GM10248 (cell line): ENCODE data around the gene CCDC51.
"Not testable (repeated sequence)": the region's sequence is repeated elsewhere in the genome, so short reads cannot be mapped to it uniquely, and the experiment has no call there.

ENCODE experiments used
- CTCF ChIA-PET: fragments of 300-600 bp; sonication (Branson Sonifier 250); formaldehyde crosslinking; extraction: SDS; loops from one replicate; lab custom pipeline; 2021; ENCODE audit warnings: antibody characterized with exemption; lab: Yijun Ruan, JAX
- POLR2A ChIA-PET: fragments of 350-650 bp; sonication (Branson Sonifier 250); formaldehyde crosslinking; extraction: SDS; loops from one replicate; lab custom pipeline; 2020; ENCODE audit warnings: antibody characterized with exemption; lab: Yijun Ruan, JAX
- DNase-seq: peaks from one replicate; pipeline ENCODE4 v3.0.0; 2012; ENCODE audit errors: extremely low spot score
- TF ChIP-seq, protein P1 (sequence below): IDR thresholded peaks from 2 replicates; pipeline ENCODE4 v1.5.1; 2012; ENCODE audit warnings: mild to moderate bottlenecking, low read depth; ENCODE audit errors: extremely low read depth, missing control alignments, control extremely low read depth

The CCDC51 gene

DNA sequence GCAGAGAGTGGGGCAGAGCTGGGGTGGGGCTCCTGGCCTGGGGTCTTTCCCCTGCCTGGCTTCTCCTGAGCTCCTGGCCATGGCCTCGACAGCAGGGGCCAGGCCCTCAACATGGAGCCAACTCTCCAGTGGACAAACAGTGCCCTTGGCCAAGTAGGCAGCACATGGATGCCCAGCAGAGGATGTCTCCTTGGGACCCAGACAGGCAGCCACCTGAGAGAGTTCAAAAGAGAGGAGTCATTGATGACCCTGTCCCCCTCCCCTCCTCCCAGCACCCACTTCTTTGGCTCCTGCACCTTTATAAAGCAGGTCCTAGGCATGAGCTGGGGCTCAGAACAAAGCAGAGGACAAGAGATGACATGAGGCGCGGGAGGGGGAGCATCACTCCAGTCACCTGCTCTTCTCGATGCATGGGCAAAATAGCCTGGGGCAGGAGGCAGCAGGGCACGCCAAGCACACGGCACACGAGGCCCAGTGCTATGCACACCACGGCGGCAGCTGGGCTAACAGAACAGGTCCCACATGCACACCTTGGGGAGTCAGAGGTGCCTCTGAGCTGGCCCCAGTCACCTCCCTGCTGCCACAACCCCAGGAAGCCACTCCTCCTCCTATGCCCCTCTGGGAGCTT is 36.6 kb upstream of the CCDC51 start:
- TF ChIP-seq, protein P1, sequence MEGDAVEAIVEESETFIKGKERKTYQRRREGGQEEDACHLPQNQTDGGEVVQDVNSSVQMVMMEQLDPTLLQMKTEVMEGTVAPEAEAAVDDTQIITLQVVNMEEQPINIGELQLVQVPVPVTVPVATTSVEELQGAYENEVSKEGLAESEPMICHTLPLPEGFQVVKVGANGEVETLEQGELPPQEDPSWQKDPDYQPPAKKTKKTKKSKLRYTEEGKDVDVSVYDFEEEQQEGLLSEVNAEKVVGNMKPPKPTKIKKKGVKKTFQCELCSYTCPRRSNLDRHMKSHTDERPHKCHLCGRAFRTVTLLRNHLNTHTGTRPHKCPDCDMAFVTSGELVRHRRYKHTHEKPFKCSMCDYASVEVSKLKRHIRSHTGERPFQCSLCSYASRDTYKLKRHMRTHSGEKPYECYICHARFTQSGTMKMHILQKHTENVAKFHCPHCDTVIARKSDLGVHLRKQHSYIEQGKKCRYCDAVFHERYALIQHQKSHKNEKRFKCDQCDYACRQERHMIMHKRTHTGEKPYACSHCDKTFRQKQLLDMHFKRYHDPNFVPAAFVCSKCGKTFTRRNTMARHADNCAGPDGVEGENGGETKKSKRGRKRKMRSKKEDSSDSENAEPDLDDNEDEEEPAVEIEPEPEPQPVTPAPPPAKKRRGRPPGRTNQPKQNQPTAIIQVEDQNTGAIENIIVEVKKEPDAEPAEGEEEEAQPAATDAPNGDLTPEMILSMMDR = no peak
- ChIA-PET POLR2A (interaction anchor here (0.7 kb wide), 1 partner anchor 52 kb away, joined by 5 read pairs; no protein-coding TSS in a partner anchor), CTCF (interaction anchor here (0.8 to 2.0 kb wide), 6 partner anchors 12 to 82 kb away, joined by 3 to 12 read pairs (median 4); no protein-coding TSS in a partner anchor)
- peak; percentile 12 for DNase-seq

DNA sequence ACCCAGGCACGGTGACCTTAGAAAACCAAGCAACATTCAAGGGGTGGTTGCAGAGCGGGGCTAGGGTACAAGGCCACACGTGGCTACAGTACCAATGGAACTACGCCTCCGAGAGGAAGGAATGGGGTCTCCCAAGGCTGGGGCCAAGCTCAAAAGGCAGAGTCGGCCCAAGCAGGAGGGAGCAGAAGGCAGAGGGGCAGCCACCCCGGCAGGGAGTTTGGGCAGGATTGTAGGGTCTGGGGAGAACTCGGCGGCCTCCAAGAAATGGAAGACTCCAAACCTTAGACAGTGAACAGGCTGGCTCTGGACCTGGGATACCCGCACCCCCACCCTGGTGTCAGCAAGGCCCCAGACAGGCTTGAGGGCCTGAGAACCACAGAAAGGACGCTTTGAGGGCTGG is 35.3 kb upstream of the CCDC51 start:
- CTCF ChIA-PET = interaction anchor here (1.4 to 1.5 kb wide), 2 partner anchors 17 to 83 kb away, joined by 3 to 4 read pairs; no protein-coding TSS in a partner anchor
- POLR2A ChIA-PET = interaction anchor here (0.6 kb wide), 1 partner anchor 209 kb away, joined by 3 read pairs; no protein-coding TSS in a partner anchor
- TF ChIP-seq, protein P1 = no peak
- DNase-seq = no peak

DNA sequence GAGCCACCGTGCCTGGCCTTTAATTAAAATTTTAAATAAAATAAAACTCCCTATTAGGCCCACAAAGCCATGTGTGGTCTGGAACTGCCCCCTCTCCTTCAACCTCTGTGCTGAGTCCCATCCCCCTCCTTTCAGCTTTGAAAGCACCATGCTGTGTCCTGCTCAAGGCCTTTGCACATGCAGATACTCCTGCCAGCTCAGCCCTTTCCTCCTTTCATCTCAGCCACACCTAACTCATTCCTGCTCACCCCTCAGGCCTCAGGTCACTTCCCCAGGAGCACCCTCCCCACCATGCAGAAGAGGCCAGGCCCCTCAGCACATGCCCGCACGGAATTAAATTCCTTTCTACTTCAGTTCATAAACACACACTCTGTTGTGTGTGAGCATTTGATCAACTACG is 34.7 kb upstream of the CCDC51 start:
- TF ChIP-seq, protein P1 = no peak
- CTCF ChIA-PET = interaction anchor here (1.3 to 5.8 kb wide), 3 partner anchors 12 to 38 kb away, joined by 3 to 37 read pairs (median 10); no protein-coding TSS in a partner anchor
- no peak for DNase-seq
- POLR2A ChIA-PET = no interaction called here

DNA sequence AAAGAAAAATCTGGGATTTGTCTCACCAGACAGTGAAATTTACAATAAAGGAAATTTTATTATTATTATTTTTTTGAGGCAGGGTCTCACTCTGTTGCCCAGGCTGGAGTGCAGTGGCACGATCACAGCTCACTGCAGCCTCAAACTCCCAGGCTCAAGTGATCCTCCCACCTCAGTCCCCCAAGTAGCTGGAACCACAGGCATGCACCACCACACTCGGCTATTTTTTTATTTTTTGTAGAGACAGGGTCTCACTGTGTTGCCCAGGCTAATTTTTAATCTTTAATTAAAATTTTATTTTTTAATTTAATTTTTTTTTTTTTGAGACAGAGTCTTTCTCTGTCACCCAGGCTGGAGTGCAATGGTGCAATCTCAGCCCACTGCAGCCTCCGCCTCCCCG is 34.1 kb upstream of the CCDC51 start:
- ChIA-PET POLR2A (interaction anchor here (2.0 kb wide), 1 partner anchor 28 kb away, joined by 6 read pairs; the partner anchor contains the start of gene ATRIP), CTCF (interaction anchor here (1.1 to 5.8 kb wide), 12 partner anchors 8 to 280 kb away, joined by 3 to 37 read pairs (median 5); partner anchors contain the start of genes ATRIP and PFKFB4)
- DNase-seq = not testable (repeated sequence)

DNA sequence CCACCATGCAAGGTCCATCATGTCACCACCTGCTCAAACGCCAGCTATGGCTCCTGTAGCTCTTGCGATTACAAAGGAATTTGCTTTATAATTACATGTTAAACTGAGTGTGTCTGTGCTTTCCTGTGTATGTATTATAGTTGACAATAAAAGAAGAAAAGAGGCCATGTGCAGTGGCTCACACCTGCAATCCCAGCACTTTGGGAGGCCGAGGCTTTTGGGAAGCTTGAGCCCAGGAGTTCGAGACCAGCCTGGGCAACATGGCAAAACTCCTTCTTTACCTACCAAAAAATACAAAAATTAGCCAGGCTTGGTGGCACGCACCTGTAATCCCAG is 33.7 kb upstream of the CCDC51 start:
- CTCF ChIA-PET = interaction anchor here (0.8 to 5.8 kb wide), 17 partner anchors 9 to 279 kb away, joined by 3 to 37 read pairs (median 5); partner anchors contain the start of genes ATRIP, PFKFB4 and SLC26A6
- TF ChIP-seq, protein P1 = no peak
- POLR2A ChIA-PET = interaction anchor here (2.0 kb wide), 1 partner anchor 27 kb away, joined by 6 read pairs; the partner anchor contains the start of gene ATRIP
- DNase-seq = no peak

DNA sequence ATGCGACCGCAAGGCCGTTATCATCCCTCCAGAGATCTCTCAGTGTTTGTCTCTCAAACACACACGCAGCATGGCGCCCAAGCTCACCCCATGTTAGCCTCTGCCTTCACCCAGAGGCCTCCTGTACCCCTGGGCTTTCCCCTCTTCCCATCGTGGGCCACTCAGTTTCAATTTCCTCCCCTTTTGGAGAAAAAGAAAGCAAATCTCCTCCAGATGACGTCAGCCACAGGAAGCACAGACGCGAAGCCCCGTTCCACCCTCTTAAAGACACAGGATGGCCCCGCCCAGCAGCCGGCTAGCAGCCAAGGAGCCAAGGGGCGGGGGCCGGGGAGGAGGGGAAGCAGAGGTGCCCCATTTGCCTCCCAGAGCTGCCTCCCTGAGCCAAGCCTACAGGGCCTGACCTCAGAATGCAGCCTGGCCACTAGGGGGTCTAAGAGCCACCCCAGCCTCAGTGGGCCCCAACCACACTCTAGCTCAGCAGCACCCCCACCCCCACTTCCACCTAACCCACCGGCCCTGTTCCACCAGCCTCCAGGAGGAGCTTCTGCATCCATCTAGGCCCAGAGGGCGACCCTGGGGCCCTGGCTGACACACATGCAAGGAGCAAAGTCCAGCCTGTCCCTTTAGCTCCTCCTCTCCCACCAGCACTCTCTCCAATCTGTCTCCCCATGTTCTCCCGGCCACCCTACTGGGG is 33.2 kb upstream of the CCDC51 start:
- DNase-seq = peak; percentile 95
- ChIA-PET CTCF (interaction anchor here (0.8 to 5.8 kb wide), 18 partner anchors 9 to 279 kb away, joined by 3 to 37 read pairs (median 5); partner anchors contain the start of genes ATRIP, PFKFB4 and SLC26A6), POLR2A (interaction anchor here (0.8 to 2.0 kb wide), 2 partner anchors 12 to 27 kb away, joined by 3 to 6 read pairs; partner anchors contain the start of gene ATRIP)
- TF ChIP-seq, protein P1 = peak; percentile 24
